T-helper 2 cell treated with Interferon-gamma antibody and Interleukin-4, amounts not matched to agents 100 ng/mL and 5 ng/mL, for 36 hours (primary cell): ENCODE data around the gene RABEP2. TPM values are rescaled to one million over a fixed set of nuclear protein-coding genes. Genes with fewer than 3 reads are reported as not detected.

Experiments
- intact Hi-C: fragments of 100-400 bp; cut with micrococcal nuclease; formaldehyde crosslinking; loops from one replicate; pipeline ENCODE4 v1.15.1; 2023
- total RNA-seq: library from RNA; stranded (reverse); gene quantifications from 2 replicates; pipeline ENCODE4 v1.2.3, GENCODE V29; 2022

Gene RABEP2, protein sequence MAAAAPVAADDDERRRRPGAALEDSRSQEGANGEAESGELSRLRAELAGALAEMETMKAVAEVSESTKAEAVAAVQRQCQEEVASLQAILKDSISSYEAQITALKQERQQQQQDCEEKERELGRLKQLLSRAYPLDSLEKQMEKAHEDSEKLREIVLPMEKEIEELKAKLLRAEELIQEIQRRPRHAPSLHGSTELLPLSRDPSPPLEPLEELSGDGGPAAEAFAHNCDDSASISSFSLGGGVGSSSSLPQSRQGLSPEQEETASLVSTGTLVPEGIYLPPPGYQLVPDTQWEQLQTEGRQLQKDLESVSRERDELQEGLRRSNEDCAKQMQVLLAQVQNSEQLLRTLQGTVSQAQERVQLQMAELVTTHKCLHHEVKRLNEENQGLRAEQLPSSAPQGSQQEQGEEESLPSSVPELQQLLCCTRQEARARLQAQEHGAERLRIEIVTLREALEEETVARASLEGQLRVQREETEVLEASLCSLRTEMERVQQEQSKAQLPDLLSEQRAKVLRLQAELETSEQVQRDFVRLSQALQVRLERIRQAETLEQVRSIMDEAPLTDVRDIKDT
- total RNA-seq, result 21.5 and 22.4 TPM in 2 replicates

DNA sequence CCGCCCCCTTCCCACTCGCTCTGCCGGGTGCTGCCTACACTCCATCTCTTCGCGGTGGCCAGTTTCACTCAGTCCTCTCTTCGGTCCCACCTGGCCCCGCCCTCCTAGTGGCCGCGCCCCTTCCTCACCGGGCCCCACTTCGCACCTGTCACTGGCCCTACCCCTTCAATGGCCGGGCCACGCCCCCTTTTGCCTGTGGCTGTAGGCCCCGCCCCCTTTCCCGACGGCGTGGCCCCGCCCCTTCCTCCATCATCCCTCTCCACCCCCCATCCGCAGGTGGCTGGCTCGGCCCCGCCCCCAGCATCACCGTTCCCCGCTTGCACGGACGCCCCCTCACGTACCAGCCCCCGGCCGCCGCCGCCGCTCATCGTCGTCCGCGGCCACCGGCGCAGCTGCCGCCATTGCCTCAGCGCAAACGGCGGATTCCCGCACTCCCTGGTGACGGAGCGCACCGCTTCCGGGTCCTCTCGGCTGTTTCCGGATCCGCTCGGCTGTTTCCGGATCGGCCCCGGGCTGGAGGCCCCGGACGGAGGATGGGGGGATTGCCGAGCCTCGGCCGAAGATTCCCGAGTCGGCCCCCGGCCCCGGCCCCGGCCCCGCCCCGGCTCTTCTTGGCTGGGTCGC lies at the start of gene RABEP2:
Gene RABEP2, minus strand, starts transcription at position 477 of the 624 bp plus-strand sequence. Its CDS starts 75 bp downstream, at position 402.
- intact Hi-C loops, result loop anchor here (1.0 kb wide), 6 partner anchors 11 to 102 kb away; partner anchors contain the start of genes NFATC2IP, SH2B1 and TUFM

DNA sequence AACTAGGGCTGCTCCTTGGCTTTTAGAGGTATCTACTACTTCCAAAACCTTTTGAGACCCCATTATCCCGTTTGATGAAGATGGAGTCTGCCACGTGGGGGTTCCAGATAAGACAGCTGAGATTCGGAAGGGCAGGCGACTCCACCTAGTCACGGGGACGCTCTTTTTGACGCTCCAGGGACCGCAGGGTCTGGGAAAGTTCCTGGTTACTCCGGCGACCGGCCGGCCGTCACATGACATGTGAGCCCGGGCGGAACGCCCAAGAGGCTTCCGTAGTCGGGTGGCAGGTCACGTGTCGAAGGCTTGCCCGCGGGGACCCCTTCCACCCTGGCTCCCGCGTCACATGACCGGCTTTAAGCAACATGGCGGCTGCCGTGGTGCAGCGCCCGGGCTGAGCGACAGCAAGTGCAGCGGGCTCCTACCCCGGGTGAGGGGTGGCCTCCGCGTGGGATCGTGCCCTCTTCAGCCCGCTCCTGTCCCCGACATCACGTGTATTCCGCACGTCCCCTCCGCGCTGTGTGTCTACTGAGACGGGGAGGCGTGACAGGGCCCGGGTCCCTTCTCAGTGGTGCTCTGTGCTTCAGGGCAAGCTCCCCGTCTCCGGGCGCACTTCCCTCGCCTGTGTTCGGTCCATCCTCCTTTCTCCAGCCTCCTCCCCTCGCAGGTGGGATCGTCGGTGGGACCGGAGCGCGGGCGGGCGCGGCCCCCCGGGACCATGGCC lies 49.6 kb upstream of the RABEP2 start, which contains the start of gene SPNS1:
Gene SPNS1, plus strand, starts transcription at position 342 of the 721 bp plus-strand sequence. Its CDS starts 374 bp downstream, at position 716.
- intact Hi-C loops, result loop anchor here (1.0 to 5.0 kb wide), 3 partner anchors 11 to 422 kb away; partner anchors contain the start of genes LAT, NFATC2IP and SGF29

DNA sequence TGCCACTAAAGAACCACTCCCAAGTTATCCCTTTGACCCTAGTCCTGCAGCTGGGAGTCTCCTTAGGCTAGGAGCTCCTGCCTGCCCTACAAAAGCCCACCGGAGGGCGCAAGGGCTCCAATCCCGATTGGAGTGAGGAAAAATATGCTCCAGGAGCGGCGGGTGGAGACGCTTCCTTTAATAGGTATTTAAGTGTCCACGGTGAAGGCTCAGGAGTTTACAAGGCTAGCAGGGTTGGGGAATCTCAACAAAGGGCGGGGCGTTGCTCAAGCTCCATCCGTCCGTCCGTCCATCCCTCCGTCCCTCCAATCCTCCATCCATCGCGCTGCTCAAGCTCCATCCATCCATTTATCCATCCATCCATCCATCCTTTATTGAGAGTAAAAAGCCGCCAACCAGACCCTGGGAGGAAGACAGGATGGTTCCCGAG lies 49.0 kb upstream of the RABEP2 start:
- intact Hi-C loops, result loop anchor here (1.0 to 5.0 kb wide), 3 partner anchors 11 to 422 kb away; partner anchors contain the start of genes LAT, NFATC2IP and SGF29

DNA sequence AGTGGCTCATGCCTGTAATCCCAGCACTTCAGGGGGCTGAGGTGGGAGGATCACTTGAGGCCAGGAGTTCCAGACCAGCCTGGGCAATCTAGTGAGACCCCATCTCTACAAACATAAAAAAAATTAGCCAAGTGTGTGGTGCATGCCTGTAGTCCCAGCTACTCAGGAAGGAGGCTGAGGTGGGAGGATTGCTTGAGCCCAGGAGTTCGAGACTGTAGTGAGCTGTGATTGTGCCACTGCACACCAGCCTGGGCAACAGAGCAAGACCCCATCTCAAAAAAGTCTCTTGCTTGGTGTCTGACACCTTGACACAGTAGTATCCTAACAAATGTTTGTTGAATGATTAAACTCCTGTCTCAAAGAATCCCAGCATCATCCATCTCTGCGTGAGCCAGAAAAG lies 44.7 kb upstream of the RABEP2 start:
- intact Hi-C loops, result loop anchor here (5.0 kb wide), 1 partner anchor 417 kb away; the partner anchor contains the start of gene SGF29

DNA sequence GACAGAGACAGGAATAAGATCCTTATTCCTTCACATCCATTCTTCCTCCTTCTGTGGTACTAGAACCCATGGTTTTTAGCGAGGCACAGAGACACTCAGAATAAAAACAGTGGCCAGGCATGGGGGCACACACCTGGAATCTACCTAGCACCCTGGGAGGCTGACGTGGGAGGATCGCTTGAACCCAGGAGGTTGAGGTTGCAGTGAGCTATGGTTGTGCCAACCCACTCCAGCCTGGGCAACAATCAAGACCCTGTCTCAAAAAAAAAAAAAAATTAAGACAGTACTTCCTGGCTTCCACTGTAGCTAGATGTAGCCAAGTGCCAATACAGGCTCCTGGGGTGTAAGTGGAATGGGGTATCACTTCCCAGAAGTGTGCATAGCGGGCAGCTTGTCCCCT lies 42.1 kb upstream of the RABEP2 start:
- intact Hi-C loops, result no loop called here

DNA sequence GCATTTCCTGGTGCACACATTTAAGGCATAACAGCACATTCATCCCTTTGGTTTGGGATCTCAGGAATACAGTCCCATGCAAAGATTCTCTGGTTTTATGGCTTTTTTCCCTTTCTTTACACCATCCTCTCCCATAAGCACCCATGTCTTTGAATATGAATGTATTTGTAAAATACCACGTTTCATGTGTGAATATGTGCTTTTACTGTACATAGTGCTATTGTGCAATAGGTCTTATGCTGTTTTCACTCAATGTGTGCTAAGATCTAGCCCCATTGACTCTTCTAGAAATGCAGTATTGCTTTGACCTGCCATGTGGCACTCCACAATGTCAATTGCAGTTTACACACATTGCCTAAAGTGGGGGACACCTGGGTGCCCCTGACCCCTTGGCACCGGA lies 39.5 kb upstream of the RABEP2 start:
- intact Hi-C loops, result no loop called here

DNA sequence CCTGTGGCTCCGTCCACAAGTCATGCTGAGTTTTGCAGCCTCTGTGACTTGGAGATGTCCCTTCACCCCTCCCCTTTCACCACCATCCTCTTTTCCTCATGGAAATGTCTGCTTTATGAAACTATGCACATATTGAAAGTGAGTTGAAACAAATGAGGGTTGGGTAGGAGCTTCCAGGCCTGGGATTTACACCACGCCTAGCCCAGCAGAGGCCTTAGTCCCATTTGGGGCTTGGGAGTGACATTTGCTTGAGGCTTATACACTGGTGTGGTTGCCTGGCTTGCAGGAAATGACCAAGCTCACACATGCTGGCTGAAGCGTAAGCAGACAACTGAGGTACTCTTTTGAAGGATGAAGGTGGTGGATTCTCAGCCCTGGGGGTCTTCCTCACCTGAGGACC lies 39.0 kb upstream of the RABEP2 start:
- intact Hi-C loops, result no loop called here

DNA sequence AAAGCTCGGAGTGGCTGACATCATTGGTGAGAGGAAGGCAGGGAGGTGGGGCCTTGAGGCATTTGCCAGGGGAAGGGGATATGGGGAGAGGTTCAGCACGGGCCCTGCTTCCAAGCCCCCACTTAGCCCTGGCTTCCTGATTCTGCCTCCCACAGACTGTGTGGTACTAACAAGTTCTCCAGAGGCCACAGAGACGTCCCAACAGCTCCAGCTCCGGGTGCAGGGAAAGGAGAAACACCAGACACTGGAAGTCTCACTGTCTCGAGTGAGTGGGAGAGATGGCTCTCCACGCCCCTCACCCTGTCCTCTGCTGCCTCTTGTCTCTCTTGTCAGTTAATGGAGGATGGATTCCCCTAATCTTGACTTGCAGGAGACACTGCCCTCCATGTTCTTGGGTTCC lies 33.8 kb upstream of the RABEP2 start:
- intact Hi-C loops, result no loop called here

DNA sequence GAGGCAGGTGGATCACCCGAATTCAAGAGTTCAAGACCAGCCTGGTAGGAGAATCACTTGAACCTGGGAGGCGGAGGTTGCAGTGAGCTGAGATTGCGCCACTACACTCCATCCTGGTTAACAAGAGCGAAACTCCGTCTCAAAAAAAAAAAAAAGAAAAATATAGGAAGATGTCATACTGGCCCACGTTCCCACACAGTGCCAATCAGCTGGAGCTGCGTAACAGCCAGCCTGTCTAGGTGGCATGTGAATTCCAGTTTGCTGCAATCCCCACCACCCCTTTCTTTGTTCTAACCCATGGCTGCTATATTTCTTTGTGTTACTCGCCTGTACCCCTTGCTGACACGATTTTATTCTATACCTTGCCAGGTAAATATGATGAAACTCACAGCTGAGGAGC lies 33.2 kb upstream of the RABEP2 start:
- intact Hi-C loops, result no loop called here

DNA sequence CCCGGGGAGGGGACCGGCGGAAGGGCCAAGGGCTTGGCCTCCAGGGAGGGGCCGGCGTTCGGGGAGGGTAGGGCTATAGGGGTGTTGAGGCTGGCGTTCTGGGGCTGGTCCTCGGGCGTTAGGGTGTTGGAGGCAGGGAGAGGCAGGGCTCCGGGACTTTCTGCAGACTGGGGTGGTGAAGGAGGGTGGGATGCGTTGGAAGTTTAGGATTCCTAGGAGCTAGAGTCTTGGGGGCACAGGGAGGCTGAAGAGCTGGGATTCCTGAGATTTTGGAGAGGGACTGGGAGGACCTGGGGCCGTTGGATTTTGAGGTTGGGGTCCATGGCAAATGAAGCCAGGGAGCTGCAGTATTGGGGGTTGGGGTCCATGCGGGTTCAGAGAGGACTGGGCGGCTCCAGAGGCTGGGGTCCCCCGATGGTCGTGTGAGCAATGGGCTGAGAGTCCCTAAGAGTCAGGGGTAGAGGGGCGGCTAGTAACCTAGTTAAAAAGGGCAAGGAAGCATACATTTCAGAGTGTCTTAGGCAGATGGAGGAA lies 26.4 kb upstream of the RABEP2 start:
- intact Hi-C loops, result loop anchor here (2.0 kb wide), 1 partner anchor 23 kb away; the partner anchor contains the start of gene SPNS1

DNA sequence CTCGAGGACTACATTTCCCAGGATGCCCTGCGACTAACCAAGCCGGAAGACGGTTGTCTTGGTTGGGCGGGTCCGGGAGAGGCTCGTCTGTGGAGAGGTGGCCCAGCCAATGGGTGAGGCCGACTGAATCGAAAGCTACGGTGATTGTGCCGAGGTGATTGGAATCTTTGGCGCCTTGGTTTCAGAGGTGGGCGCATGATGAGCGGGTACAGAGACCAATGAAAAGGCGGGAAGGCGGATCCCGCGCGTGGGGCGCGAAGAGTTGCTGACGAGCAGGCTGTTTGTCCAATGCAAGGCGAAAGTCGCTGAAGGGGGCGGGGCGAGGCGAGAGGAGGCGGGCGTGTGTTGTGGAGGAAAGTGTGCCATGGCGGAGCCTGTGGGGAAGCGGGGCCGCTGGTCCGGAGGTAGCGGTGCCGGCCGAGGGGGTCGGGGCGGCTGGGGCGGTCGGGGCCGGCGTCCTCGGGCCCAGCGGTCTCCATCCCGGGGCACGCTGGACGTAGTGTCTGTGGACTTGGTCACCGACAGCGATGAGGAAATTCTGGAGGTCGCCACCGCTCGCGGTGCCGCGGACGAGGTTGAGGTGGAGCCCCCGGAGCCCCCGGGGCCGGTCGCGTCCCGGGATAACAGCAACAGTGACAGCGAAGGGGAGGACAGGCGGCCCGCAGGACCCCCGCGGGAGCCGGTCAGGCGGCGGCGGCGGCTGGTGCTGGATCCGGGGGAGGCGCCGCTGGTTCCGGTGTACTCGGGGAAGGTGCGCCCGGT lies 25.8 kb upstream of the RABEP2 start, which contains the start of gene NFATC2IP:
Gene NFATC2IP, plus strand, starts transcription at position 290 of the 762 bp plus-strand sequence. Its CDS starts 75 bp downstream, at position 365.
- intact Hi-C loops, result loop anchor here (1.0 to 2.0 kb wide), 4 partner anchors 24 to 129 kb away; partner anchors contain the start of genes ATXN2L, RABEP2, SH2B1 and SPNS1

DNA sequence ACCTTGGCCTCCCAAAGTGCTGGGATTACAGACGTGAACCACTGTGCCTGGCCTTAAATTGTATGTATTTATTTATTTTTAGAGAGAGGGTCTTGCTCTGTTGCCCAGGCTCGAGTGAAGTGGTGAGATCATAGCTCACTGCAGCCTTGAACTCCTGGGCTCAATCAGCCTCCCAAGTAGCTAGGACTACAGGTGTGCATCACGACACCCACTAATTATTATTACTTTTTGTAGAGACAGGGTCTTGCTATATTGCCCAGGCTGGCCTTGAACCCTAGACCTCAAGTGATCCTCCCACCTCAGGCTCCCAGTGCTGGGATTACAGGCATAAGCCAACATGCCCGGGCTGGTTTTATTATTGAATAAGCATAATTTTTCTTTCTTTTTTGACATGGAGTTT lies 21.6 kb upstream of the RABEP2 start:
- intact Hi-C loops, result no loop called here

DNA sequence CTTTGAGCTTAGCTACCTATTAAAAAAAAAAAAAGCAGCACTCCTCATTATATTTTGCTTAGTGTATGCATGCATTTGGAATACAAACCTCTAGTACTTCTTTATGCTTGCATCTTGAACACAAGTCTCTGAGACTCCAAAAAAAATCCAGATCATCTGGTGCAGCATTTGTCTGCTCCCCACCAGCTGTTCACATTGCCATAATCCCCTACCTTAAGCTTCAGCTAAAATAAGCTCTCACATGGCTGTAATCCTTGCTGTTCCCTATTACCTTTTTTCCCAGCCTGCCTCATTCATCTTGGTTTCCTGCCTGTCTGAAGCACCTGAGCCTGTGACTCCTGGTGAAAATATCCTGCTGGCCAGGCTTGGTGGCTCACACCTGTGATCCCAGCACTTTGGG lies 18.2 kb upstream of the RABEP2 start:
- intact Hi-C loops, result no loop called here

DNA sequence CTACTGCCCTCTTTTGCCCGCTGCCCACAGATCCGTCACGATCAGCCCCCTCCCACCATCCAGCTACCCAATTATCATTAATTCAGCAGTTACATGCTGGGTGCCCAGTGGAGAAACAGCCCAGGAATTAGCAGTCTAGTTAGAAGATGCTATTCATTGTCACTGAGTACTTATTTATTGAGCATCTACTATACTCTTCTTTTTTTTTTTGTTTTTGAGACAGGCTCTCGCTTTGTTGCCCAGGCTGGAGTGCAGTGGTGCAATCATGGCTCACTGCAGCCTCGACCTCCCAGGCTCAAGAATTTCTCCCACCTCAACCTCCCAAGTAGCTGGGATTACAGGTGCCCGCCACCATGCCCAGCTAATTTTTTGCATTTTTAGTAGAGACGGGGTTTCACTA lies 14.8 kb upstream of the RABEP2 start:
- intact Hi-C loops, result loop anchor here (5.0 kb wide), 1 partner anchor 58 kb away; no protein-coding TSS in a partner anchor

DNA sequence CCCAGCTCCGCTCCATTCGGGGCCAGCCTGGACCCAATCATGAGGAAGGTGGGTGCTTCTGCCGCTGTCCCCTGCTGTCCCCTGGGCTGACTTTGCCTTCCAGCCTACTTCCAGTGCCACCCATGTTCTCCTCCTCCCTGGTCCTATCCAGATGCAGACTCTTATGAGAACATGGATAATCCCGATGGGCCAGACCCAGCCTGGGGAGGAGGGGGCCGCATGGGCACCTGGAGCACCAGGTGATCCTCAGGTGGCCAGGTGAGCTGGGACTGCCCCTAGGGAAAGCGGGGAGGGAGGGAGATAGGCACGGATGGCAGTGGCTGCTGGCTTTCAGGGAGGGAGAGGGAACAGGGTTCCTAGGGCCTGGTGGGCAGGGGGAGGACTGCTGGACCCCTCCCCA lies 13.7 kb upstream of the RABEP2 start:
- intact Hi-C loops, result loop anchor here (5.0 kb wide), 1 partner anchor 56 kb away; no protein-coding TSS in a partner anchor

DNA sequence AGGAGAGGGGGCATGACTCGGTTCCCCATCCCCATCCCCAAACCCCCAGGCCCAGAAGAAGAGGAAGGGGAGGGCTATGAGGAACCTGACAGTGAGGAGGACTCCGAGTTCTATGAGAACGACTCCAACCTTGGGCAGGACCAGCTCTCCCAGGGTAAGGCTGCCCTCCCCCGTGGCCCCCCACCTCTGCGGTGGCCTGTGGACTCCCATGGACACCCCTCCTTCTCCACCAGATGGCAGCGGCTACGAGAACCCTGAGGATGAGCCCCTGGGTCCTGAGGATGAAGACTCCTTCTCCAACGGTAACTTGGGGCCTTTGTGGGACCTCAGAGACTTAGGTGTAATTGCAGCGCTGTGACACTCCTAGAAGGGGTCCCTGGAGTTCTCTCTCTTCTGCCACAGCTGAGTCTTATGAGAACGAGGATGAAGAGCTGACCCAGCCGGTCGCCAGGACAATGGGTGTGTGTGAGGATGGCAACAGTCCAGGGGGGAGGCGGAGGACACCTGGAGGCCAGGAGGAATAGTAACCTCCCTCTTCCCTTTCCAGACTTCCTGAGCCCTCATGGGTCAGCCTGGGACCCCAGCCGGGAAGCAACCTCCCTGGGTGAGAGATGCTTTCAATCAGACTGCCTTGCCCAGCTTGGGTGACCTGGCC lies 12.3 kb upstream of the RABEP2 start:
- intact Hi-C loops, result loop anchor here (5.0 kb wide), 1 partner anchor 55 kb away; no protein-coding TSS in a partner anchor

DNA sequence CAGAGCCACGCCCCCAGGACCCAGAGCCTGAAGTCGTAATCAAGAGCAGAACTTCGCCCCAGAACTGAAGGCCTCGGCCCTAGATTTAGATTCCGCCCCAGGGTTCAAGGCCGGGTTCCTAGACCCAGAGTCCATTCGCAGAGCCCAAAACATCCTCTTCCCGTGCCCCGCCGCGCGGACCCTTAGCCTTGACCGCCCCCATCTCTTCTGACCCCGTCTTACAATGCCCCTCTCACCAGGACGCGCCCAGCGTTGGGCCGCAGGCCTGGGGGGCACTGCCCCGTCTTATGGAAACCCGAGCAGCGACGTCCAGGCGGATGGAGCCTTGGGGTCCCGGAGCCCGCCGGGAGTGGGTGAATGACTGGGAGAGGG lies 11.7 kb upstream of the RABEP2 start:
- intact Hi-C loops, result loop anchor here (1.0 to 5.0 kb wide), 2 partner anchors 11 to 54 kb away; partner anchors contain the start of gene RABEP2

DNA sequence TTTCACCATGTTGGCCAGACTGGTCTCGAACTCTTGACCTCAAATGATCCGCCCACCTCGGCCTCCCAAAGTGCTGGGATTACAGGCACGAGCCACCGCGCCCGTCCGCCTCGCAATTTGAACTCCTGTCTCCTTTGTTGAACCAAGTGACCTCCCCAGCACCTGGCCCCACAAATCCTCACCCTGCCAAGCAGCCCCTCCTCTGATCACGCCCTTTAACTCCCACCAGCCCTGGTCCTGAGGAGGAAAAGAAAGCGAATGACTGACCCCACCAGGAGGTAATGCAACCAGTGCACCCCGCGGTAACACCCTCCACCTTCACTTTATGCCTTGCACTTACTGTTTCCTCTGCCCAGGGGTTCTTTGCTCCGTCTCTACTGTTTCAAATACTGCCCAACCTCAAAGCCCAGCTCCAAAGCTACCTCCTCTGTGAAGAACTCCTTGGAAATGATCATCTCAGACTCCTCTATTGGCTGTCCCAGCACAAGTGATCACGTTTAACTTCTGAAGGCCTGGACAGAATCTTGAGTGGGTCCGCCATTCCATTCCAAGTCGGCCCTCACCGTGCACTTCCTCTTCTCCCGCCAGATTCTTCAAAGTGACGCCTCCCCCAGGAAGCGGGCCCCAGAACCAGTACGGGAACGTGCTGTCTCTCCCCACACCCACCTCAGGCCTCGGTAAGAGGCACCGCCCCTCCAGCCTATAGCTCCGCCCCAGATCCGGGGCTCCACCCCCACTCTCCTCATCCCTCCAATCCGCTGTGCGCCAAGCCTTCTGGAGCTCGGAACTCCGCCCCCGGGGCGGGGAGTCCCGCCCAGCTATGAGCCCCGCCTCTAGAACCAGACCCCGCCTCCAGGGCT lies 11.1 kb upstream of the RABEP2 start:
- intact Hi-C loops, result loop anchor here (1.0 to 5.0 kb wide), 2 partner anchors 11 to 54 kb away; partner anchors contain the start of gene RABEP2
